GM23338 (cell line): ENCODE results near the gene GPR89B. TPM values are rescaled to one million over a fixed set of nuclear protein-coding genes. Genes with fewer than 3 reads are reported as not detected.

Experiments used
- ATAC-seq: fragments of 200-7000 bp; cut with Tn5 transposase; 3 replicates; pipeline ENCODE4 v1.9.1; 2020
- DNase-seq: peaks from one replicate; pipeline ENCODE4 v3.0.0-alpha.2; 2015; ENCODE audit warnings: low spot score
- H2AFZ ChIP-seq: fragments of 200-600 bp; sonication (generic); 2 replicates; pipeline ENCODE4 v1.8.0; 2016; ENCODE audit warnings: antibody characterized with exemption, mild to moderate bottlenecking, moderate library complexity
- H3F3A ChIP-seq: fragments of 200-600 bp; sonication (generic); replicated peaks from 2 replicates; pipeline ENCODE4 v1.8.0; 2017; ENCODE audit warnings: antibody characterized with exemption, mixed run types, low read depth
- H3K27ac ChIP-seq: fragments of 200-600 bp; sonication (generic); 2 replicates; pipeline ENCODE4 v1.6.1; 2016; ENCODE audit warnings: low read depth
- H3K27me3 ChIP-seq: fragments of 200-600 bp; sonication (generic); 2 replicates; pipeline ENCODE4 v1.8.0; 2016; ENCODE audit warnings: mild to moderate bottlenecking, mixed run types, moderate library complexity; ENCODE audit not compliant: insufficient read depth
- H3K36me3 ChIP-seq: fragments of 200-600 bp; sonication (generic); 2 replicates; pipeline ENCODE4 v1.8.0; 2016; ENCODE audit warnings: mild to moderate bottlenecking; ENCODE audit not compliant: insufficient read depth
- H3K4me1 ChIP-seq: fragments of 200-600 bp; sonication (generic); 2 replicates; pipeline ENCODE4 v1.8.0; 2016; ENCODE audit warnings: mild to moderate bottlenecking, moderate library complexity; ENCODE audit not compliant: insufficient read depth
- H3K4me2 ChIP-seq: fragments of 200-600 bp; sonication (generic); 2 replicates; pipeline ENCODE4 v1.7.1; 2017; ENCODE audit warnings: mixed run types
- H3K4me3 ChIP-seq: fragments of 200-600 bp; sonication (generic); 2 replicates; pipeline ENCODE4 v1.6.1; 2016; ENCODE audit warnings: mixed run types
- H3K79me2 ChIP-seq: fragments of 200-600 bp; sonication (generic); replicated peaks from 2 replicates; pipeline ENCODE4 v1.8.0; 2017; ENCODE audit warnings: mild to moderate bottlenecking; ENCODE audit not compliant: insufficient read depth
- H3K9me2 ChIP-seq: fragments of 200-600 bp; sonication (generic); 2 replicates; pipeline ENCODE4 v1.8.0; 2017; ENCODE audit not compliant: insufficient read depth
- H4K20me1 ChIP-seq: fragments of 200-600 bp; sonication (generic); replicated peaks from 2 replicates; pipeline ENCODE4 v1.8.0; 2017; ENCODE audit warnings: mild to moderate bottlenecking; ENCODE audit not compliant: insufficient read depth
- H3K27ac Mint-ChIP-seq: 2 replicates; pipeline ENCODE4 v1.8.0; 2020; ENCODE audit warnings: inconsistent platforms, mild to moderate bottlenecking, moderate library complexity, mixed read lengths
- H3K27me3 Mint-ChIP-seq: 3 replicates; pipeline ENCODE4 v1.8.0; 2022; ENCODE audit warnings: low read depth, mild to moderate bottlenecking, moderate library complexity, mixed read lengths, inconsistent platforms; ENCODE audit not compliant: insufficient read depth, poor library complexity
- H3K36me3 Mint-ChIP-seq: 3 replicates; pipeline ENCODE4 v1.8.0; 2021; ENCODE audit warnings: low read depth, mild to moderate bottlenecking, inconsistent platforms, moderate library complexity, mixed read lengths
- H3K4me1 Mint-ChIP-seq: 3 replicates; pipeline ENCODE4 v1.8.0; 2020; ENCODE audit warnings: mild to moderate bottlenecking, inconsistent platforms, mixed read lengths
- H3K4me3 Mint-ChIP-seq: 3 replicates; pipeline ENCODE4 v1.8.0; 2021; ENCODE audit warnings: moderate library complexity, mild to moderate bottlenecking, inconsistent platforms, mixed read lengths
- H3K9me3 Mint-ChIP-seq: 3 replicates; pipeline ENCODE4 v1.8.0; 2020; ENCODE audit warnings: moderate library complexity, mild to moderate bottlenecking, inconsistent platforms, mixed read lengths
- CREB1 ChIP-seq: fragments of 250-450 bp; sonication (Bioruptor Pico); IDR thresholded peaks from 2 replicates; pipeline ENCODE4 v1.5.0; 2020; ENCODE audit warnings: low read depth, mild to moderate bottlenecking, moderate library complexity
- CTCF ChIP-seq, 2 experiments: fragments of 200-600 bp in 1 of 2; sonication (generic) in 1 of 2; conservative IDR thresholded peaks; 2 replicates each; pipeline versions ENCODE4 v1.5.1 to v1.6.1; 2016 to 2017; ENCODE audit warnings: antibody characterized with exemption in 2 of 2, low read depth in 2 of 2, mild to moderate bottlenecking in 2 of 2, moderate library complexity in 1 of 2
- ETS1 ChIP-seq: IDR thresholded peaks from 2 replicates; pipeline ENCODE4 v1.6.1; 2016; ENCODE audit warnings: antibody characterized with exemption
- EZH2 ChIP-seq: fragments of 200-600 bp; sonication (generic); IDR thresholded peaks from one replicate; pipeline ENCODE4 v1.8.0; 2017; ENCODE audit warnings: antibody characterized with exemption, mild to moderate bottlenecking, low read depth; ENCODE audit not compliant: unreplicated experiment
- EZH2phosphoT487 ChIP-seq: fragments of 200-600 bp; sonication (generic); IDR thresholded peaks from one replicate; pipeline ENCODE4 v1.8.1; 2018; ENCODE audit warnings: antibody characterized with exemption; ENCODE audit not compliant: unreplicated experiment
- JUNB ChIP-seq: IDR thresholded peaks from one replicate; pipeline ENCODE4 v1.6.1; 2016; ENCODE audit warnings: antibody characterized with exemption; ENCODE audit not compliant: unreplicated experiment
- NANOG ChIP-seq: IDR thresholded peaks from 2 replicates; pipeline ENCODE4 v1.6.1; 2016; ENCODE audit warnings: antibody characterized with exemption, borderline replicate concordance
- POLR2AphosphoS5 ChIP-seq: IDR thresholded peaks from 2 replicates; pipeline ENCODE4 v1.6.1; 2016; ENCODE audit warnings: antibody characterized with exemption, low read depth
- REST ChIP-seq: IDR thresholded peaks from one replicate; pipeline ENCODE4 v1.6.1; 2018; ENCODE audit warnings: antibody characterized with exemption; ENCODE audit not compliant: unreplicated experiment
- STAT1 ChIP-seq: IDR thresholded peaks from one replicate; pipeline ENCODE4 v1.6.1; 2016; ENCODE audit warnings: antibody characterized with exemption; ENCODE audit not compliant: unreplicated experiment
- ZNF114 ChIP-seq: fragments of 250-450 bp; sonication (Bioruptor Pico); IDR thresholded peaks from 2 replicates; pipeline ENCODE4 v1.5.0; 2020; ENCODE audit warnings: mild to moderate bottlenecking, moderate library complexity
- ZNF331 ChIP-seq: fragments of 250-450 bp; sonication (Bioruptor Pico); IDR thresholded peaks from 2 replicates; pipeline ENCODE4 v1.5.0; 2020; ENCODE audit warnings: low read depth, mild to moderate bottlenecking, moderate library complexity
- ZNF462 ChIP-seq: fragments of 250-450 bp; sonication (Bioruptor Pico); IDR thresholded peaks from 2 replicates; pipeline ENCODE4 v1.5.0; 2020; ENCODE audit warnings: mild to moderate bottlenecking, moderate library complexity
- polyA plus RNA-seq: library from polyadenylated mRNA; unstranded; fragments of >200 nt; fragmentation: Nextera tagmentation; extraction: Ambion mirVana; gene quantifications from 2 replicates; pipeline ENCODE4 v1.2.1, GENCODE V29; 2016
- total RNA-seq: library from RNA; depleted of rRNA; stranded (reverse); fragments of >200 nt; shearing (Covaris generic); gene quantifications from 2 replicates; pipeline ENCODE4 v1.2.3, GENCODE V29; 2014

Gene GPR89B
- total and polyA plus RNA-seq, 2 experiments from 2014 or later: 25.7 to 27.7 TPM

- Mint-ChIP-seq H3K36me3 (no peaks in the 10 kb centered on the region), H3K4me1 (peaks cover 15% of the 10 kb centered on the region), H3K27ac (no peak overlapping the region), H3K4me3 (no peak overlapping the region), H3K27me3 (peaks cover 8% of the 10 kb centered on the region), H3K9me3 (no peaks in the 10 kb centered on the region; the same call in 2 of the 3 replicates)
- Histone ChIP-seq H3F3A (no peaks in the 10 kb centered on the region), H3K79me2 (no peaks in the 10 kb centered on the region), H3K4me1 (no peaks in the 10 kb centered on the region), H3K36me3 (no peaks in the 10 kb centered on the region), H4K20me1 (no peaks in the 10 kb centered on the region), H3K4me3 (no peak overlapping the region), H2AFZ (no peak overlapping the region), H3K27me3 (no peaks in the 10 kb centered on the region), H3K9me2 (no peaks in the 10 kb centered on the region), H3K27ac (no peak overlapping the region), H3K4me2 (no peak overlapping the region)
- TF ChIP-seq CTCF (conservative IDR thresholded peaks at IDR 0.05; ENCODE audit: low read depth in 2 of 2) (no peak), ZNF462 (CRISPR knock-in tag) (no peak), ZNF114 (no peak), STAT1 (no peak), NANOG (no peak), CREB1 (CRISPR knock-in tag) (no peak), REST (no peak), EZH2 (no peak), POLR2AphosphoS5 (no peak), ZNF331 (CRISPR knock-in tag) (no peak), JUNB (no peak), ETS1 (no peak), EZH2phosphoT487 (no peak)
- ATAC-seq: no peak
- no peak for DNase-seq
Measured at GRCh38 chr1:147895123-147895522, 33.1 kb upstream of the GPR89B start.
